ENCODE data around the gene RALA.
A peak's percentile ranks its signal among the peaks of the same experiment; 100 is the strongest.
"Not testable (repeated sequence)": the region's sequence is repeated elsewhere in the genome, so short reads cannot be mapped to it uniquely, and the experiment has no call there.

RALA gene

DNA sequence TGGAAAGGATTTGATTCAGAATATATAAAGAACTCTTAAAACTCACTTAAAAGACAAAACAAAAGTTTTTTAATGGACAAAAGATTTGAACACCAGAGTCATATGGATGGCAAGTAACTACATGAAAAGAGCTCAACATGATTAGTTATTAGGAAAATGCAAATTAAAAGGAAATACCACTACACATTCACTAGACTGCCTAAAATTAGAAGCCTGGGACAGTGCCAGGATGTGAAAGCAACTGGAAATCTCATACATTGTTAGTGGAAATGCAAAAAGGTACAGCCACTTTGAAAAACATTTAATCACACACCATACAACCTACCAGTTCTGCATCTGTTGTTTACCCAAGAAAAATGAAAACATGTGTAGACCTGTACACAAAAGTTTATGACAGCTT lies 48.8 kb downstream of the RALA start:
- DNase-seq: no peak
- no peak for TF ChIP-seq POLR2A (IDR thresholded peaks at IDR 0.05; ENCODE audit: low read length)
- TF ChIP-seq GATA1 (IDR thresholded peaks at IDR 0.05; ENCODE audit: low read depth, low read length): no peak

GRCh38 chr7:39673868-39674267 lies 50.5 kb downstream of the RALA start:
- no peak for DNase-seq
- TF ChIP-seq GATA1 (IDR thresholded peaks at IDR 0.05; ENCODE audit: low read depth, low read length): no peak

DNA sequence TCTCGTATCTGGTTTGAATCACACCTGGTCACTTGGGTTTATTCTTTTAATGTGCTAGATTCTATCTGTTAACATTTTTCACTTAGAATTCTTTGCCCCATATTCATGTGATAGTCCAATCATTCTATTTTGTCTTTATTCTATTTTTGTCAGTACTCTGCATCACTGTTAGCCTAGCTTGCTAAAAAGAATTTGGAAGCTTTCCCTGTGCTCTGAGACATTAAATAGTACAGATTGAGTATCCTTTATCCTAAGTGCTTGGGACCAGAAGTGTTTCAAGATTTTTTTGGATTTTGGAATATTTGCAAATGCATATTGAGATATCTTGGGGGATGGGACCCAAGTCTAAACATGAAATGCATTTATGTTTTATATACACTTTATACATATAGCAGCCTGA lies 51.0 kb downstream of the RALA start:
- no peak for TF ChIP-seq GATA1 (IDR thresholded peaks at IDR 0.05; ENCODE audit: low read depth, low read length)
- no peak for TF ChIP-seq POLR2A (IDR thresholded peaks at IDR 0.05; ENCODE audit: low read length)
- no peak for DNase-seq

DNA sequence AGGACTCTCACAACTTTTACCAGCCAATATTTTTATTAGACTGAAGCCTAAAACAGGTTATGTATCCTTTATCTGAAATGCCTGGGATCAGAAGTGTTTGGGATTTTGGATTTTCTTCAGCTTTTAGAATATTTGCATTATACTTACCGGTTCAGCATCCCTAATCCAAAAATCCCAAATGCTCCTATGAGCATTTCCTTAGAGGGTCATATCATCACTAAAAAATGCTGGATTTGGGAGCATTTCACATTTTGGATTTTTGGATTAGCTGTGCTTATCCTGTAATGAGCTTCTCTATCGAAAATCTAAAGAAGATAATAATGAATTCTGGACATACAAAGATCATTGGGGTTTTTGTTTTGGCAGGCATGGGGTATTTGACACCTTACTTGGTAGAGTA lies 53.0 kb downstream of the RALA start:
- no peak for DNase-seq
- no peak for TF ChIP-seq GATA1 (IDR thresholded peaks at IDR 0.05; ENCODE audit: low read depth, low read length)

DNA sequence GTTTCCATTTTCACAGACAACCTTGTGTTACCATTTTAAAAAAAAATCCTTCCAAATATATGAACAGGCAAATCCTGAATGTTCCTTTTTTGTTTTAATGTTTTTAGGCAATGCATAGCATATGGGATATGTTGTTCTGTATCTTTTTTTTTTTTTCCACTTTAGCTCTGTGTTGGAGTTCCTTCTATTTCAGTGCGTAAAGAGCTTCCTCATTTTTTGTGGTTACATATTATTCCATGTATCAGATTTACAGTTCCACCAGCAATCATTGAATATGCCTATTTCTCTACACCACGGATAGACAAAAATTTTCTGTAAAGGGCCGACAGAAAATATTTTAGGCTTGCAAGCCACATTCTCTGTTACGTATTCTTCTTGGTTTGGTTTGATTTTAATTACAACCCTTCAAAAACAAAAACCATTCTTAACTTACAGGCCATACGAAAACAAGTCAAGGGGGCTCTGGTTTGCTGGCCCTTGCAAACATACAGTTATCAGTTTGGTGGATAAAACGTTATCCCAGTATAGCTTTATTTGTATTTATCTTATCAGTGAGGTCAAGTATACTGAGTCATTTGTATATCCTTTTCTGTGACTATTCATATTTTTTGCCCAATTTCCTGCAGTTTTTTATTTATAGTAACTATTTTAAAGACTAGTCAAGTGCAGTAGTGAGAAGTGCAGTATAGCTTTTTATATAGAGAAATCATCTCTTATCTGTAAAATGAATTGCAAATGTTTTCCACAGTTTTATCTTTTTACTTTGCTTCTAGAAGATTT lies 55.7 kb downstream of the RALA start:
- peak in 1 of 2 experiments; percentile 11 for DNase-seq
- TF ChIP-seq GATA1 (IDR thresholded peaks at IDR 0.05; ENCODE audit: low read depth, low read length) (no peak), POLR2A (IDR thresholded peaks at IDR 0.05; ENCODE audit: low read length) (no peak)

DNA sequence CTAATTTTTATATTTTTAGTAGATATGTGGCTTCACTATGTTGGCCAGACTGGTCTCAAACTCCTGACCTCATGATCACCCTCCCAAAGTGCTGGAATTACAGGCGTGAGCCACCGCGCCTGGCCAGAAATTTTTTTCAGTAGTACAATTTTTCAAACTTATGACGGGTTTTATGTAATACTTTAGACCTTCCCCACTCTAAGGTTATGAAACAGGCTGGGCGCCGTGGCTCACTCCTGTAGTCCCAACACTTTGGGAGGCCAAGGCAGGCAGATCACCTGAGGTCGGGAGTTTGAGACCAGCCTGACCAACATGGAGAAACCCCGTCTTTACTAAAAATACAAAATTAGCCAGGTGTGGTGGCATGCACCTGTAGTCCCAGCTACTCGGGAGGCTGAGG lies 56.5 kb downstream of the RALA start:
- DNase-seq: not testable (repeated sequence)

DNA sequence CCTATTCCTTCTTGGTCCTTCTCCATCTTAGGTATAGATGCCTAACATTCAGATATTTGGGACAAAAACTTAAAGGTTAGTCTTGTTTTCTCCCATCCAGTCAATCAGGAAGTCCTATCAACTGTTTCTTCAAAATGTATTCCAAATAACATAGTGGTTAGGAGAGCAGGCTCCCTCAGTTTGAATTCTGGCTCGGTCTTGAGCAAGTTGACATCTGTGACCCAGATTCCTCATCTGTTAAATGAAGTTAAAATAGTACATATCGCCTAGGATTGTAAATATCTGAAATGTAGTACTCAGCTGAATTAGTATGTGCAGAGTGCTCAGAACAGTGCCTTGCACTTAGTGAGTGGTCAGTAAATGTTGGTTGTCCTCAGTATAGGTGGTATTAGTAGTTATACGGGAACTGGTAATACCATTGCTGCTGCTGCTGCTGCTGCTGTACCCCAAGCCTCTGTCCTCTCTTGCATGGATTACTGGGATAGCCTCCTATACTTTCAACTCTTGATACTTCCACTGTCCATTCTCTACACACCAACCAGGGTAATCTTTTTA lies 58.6 kb downstream of the RALA start:
- TF ChIP-seq GATA1 (IDR thresholded peaks at IDR 0.05; ENCODE audit: low read depth, low read length): no peak
- no peak for TF ChIP-seq POLR2A (IDR thresholded peaks at IDR 0.05; ENCODE audit: low read length)
- no peak for DNase-seq

DNA sequence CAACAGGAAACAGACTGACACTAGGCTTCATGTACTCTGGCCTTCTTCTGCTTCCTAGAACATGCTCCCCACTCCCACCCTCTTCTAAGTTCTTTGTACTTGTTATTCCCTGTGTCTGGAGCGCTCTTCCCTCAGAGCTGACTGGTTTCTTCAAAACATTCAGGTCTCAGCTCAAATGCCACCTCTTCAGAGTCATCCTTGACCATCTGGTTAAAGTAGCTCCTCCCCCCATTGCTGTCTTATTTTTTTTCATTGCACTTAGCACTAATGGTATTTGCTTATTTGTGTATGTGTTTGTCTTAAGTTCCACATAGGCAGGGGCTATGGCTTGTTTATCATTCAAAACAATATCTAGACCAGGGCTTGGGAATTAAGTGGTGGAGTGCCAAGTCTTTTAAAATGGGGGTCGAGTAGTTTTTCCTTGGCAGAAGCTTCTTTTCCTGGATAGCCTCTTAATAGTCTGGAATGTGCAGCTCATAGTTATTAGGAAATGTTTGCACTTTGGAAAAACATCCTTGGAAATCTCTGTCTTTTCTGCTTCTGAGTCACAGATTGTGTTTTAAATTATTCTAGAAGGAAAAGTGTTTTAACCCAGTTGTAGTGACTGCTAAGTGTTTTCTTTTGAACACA lies 60.0 kb downstream of the RALA start:
- no peak for DNase-seq
- no peak for TF ChIP-seq GATA1 (IDR thresholded peaks at IDR 0.05; ENCODE audit: low read depth, low read length)

- no peak for DNase-seq
- TF ChIP-seq GATA1 (IDR thresholded peaks at IDR 0.05; ENCODE audit: low read depth, low read length) (no peak), POLR2A (IDR thresholded peaks at IDR 0.05; ENCODE audit: low read length) (no peak)
Observed at GRCh38 chr7:39686261-39686924, 63.0 kb downstream of the RALA start.

- peak; percentile 68 to 75 for DNase-seq
- TF ChIP-seq POLR2A (IDR thresholded peaks at IDR 0.05; ENCODE audit: low read length) (no peak), GATA1 (IDR thresholded peaks at IDR 0.05; ENCODE audit: low read depth, low read length) (no peak)
Observed at GRCh38 chr7:39688611-39689480, 65.5 kb downstream of the RALA start.

DNA sequence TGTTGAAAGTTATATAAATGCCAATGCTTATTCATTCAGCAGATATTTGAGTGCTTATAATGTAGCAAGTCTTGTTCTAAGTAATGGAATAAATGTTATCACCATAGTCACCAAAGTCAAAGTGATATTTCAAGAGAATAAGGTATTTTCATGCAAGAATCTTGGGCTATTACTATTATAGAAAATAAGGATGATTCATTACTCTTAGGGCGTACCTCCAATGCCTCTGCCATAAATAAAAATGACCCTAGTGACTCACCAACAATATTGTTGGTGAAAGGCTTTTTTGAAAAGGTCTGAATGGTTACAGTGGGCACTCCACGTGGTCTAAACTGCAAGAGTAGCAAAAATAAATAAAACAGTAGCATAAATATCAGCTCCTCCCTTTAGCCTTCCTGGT lies 68.4 kb downstream of the RALA start:
- no peak for DNase-seq
- TF ChIP-seq POLR2A (IDR thresholded peaks at IDR 0.05; ENCODE audit: low read length): no peak

DNA sequence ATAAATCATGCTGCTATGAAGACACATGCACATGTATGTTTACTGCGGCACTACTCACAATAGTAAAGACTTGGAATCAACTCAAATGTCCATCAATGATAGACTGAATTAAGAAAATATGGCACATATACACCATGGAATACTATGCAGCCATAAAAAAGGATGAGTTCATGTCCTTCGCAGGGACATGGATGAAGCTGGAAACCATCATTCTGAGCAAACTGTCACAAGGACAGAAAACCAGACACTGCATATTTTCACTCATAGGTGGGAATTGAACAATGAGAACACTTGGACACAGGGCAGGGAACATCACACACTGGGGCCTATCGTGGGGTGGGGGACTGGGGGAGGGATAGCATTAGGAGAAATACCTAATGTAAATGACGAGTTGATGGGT lies 69.7 kb downstream of the RALA start:
- not testable (repeated sequence) for DNase-seq

GRCh38 chr7:39693812-39694211 lies 70.4 kb downstream of the RALA start:
- DNase-seq: no peak
- no peak for TF ChIP-seq GATA1 (IDR thresholded peaks at IDR 0.05; ENCODE audit: low read depth, low read length)
- TF ChIP-seq POLR2A (IDR thresholded peaks at IDR 0.05; ENCODE audit: low read length): no peak
